Mesothelial cell of epicardium (in vitro differentiated cells): ENCODE data around the gene TGIF1. TPM values are rescaled to one million over a fixed set of nuclear protein-coding genes. Genes with fewer than 3 reads are reported as not detected.
A peak's percentile ranks its signal among the peaks of the same experiment; 100 is the strongest.

ENCODE experiments used
- DNase-seq, 2 experiments: peaks; one replicate each; pipeline ENCODE4 v3.0.0; 2021; ENCODE audit warnings: low spot score in 2 of 2; ENCODE audit not compliant: unreplicated experiment in 2 of 2
- H3K27ac Mint-ChIP-seq: 2 replicates; pipeline ENCODE4 v1.8.0; 2021; ENCODE audit warnings: mixed read lengths
- H3K27me3 Mint-ChIP-seq: 2 replicates; pipeline ENCODE4 v1.8.0; 2021; ENCODE audit warnings: low read depth, mixed read lengths
- H3K36me3 Mint-ChIP-seq: 2 replicates; pipeline ENCODE4 v1.8.0; 2021; ENCODE audit warnings: mixed read lengths
- H3K4me1 Mint-ChIP-seq: 2 replicates; pipeline ENCODE4 v1.8.0; 2021; ENCODE audit warnings: mixed read lengths
- H3K4me3 Mint-ChIP-seq: 2 replicates; pipeline ENCODE4 v1.8.0; 2021; ENCODE audit warnings: mild to moderate bottlenecking, moderate library complexity, mixed read lengths
- H3K9me3 Mint-ChIP-seq: 2 replicates; pipeline ENCODE4 v1.8.0; 2021; ENCODE audit warnings: mixed read lengths
- CTCF ChIP-seq: fragments of 200-600 bp; sonication (generic); IDR thresholded peaks from one replicate; pipeline ENCODE4 v1.5.0; 2021; ENCODE audit warnings: antibody characterized with exemption; ENCODE audit not compliant: unreplicated experiment
- total RNA-seq: library from RNA; stranded (reverse); gene quantifications from 3 replicates; pipeline ENCODE4 v1.2.1, GENCODE V29; 2021

TGIF1 gene
- total RNA-seq, 1 donor from 2014 or later: 96.6 TPM

- DNase-seq: no peak
- TF ChIP-seq CTCF: no peak
- H3K4me3 Mint-ChIP-seq: peak overlapping the region; percentile 78
- H3K4me1 Mint-ChIP-seq: peaks cover 11% of the 10 kb centered on the region
- H3K9me3 Mint-ChIP-seq: no peaks in the 10 kb centered on the region
- H3K36me3 Mint-ChIP-seq: no peaks in the 10 kb centered on the region
- peaks cover 19% of the 10 kb centered on the region for H3K27me3 Mint-ChIP-seq
- peak overlapping the region; percentile 75 for H3K27ac Mint-ChIP-seq
Observed at GRCh38 chr18:3499501-3499900, 49.5 kb downstream of the TGIF1 start.

GRCh38 chr18:3500016-3500415 lies 50.0 kb downstream of the TGIF1 start:
- Mint-ChIP-seq H3K27me3 (peaks cover 19% of the 10 kb centered on the region), H3K27ac (no peak overlapping the region), H3K4me3 (no peak overlapping the region), H3K36me3 (no peaks in the 10 kb centered on the region), H3K9me3 (no peaks in the 10 kb centered on the region), H3K4me1 (peaks cover 11% of the 10 kb centered on the region)
- DNase-seq: no peak
- TF ChIP-seq CTCF: no peak

- Mint-ChIP-seq H3K9me3 (no peaks in the 10 kb centered on the region), H3K27me3 (peaks cover 18% of the 10 kb centered on the region), H3K4me3 (no peak overlapping the region), H3K4me1 (peaks cover 11% of the 10 kb centered on the region), H3K27ac (no peak overlapping the region), H3K36me3 (no peaks in the 10 kb centered on the region)
- no peak for DNase-seq
- no peak for TF ChIP-seq CTCF
Observed at GRCh38 chr18:3502650-3503049, 52.7 kb downstream of the TGIF1 start.

- no peak overlapping the region for H3K27ac Mint-ChIP-seq
Observed at GRCh38 chr18:3504637-3505036, 54.7 kb downstream of the TGIF1 start.

DNA sequence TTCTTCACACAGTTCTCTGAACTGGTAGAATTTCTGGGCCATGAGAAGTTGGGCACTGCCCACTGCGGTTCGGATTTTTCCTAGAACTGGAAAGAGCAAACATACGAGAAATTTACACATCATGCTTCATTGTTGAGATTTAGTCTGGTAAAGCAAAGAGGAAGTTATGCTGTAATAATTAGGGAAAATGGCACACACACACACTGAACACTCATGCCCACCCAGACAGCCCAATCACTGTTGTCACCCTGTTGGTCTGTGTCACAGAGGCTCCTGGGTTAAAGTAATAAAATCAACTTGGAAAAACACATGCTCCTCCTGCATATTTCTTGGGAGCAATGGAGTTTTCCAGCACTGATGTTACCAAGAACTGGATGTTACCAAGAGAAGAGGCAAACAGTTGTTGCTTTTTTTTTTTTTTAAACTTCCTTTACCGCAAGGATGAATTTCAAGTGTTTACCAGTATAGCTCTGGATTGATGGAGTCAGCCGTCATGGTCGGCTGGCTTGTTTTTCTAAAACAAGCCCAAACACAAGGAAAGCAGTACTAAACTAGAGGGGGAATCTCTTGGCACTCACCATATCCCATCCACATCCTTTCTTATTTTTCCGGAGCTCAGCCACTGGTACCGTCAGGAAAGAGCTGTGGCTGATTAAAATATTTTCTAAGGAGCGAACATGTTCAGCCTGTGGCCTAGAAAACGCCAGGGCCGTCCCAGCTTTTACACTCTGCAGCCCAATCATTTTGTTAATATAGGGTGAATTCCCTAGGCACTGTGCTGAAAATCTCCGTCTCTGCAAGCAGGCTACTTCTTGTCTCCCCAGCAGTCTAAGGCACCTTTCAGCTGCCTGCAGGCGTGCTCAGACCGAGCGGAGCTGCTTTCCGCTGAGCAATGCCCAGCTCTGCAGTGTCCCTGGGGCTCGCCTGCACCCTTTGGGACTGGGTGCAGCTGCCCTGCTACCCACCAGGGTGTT lies 58.9 kb downstream of the TGIF1 start:
- no peak for DNase-seq
- no peaks in the 10 kb centered on the region for H3K36me3 Mint-ChIP-seq
- H3K27ac Mint-ChIP-seq: no peak overlapping the region
- no peaks in the 10 kb centered on the region for H3K9me3 Mint-ChIP-seq
- peaks cover 16% of the 10 kb centered on the region for H3K4me1 Mint-ChIP-seq
- no peak for TF ChIP-seq CTCF
- H3K4me3 Mint-ChIP-seq: no peak overlapping the region
- no peaks in the 10 kb centered on the region for H3K27me3 Mint-ChIP-seq

More at GRCh38 chr18:3504637-3505036, 54.7 kb downstream of the TGIF1 start:
- DNase-seq: no peak
- TF ChIP-seq CTCF: no peak
- H3K4me3 Mint-ChIP-seq: no peak overlapping the region
- H3K4me1 Mint-ChIP-seq: peaks cover 17% of the 10 kb centered on the region
- H3K36me3 Mint-ChIP-seq: no peaks in the 10 kb centered on the region
- H3K9me3 Mint-ChIP-seq: no peaks in the 10 kb centered on the region
- peaks cover 5% of the 10 kb centered on the region for H3K27me3 Mint-ChIP-seq

Other genes starting within 250 kb of the TGIF1 start
- gene MYOM1, start 230.2 kb upstream of the TGIF1 start, total RNA-seq: 1.2 to 2.8 TPM (median 2.1 TPM) in 3 replicates
- 217 to 222 TPM (median 220 TPM) in 3 replicates for gene MYL12A, start 202.4 kb upstream of the TGIF1 start, total RNA-seq
- gene MYL12B, start 188.0 kb upstream of the TGIF1 start, total RNA-seq: 195 to 225 TPM (median 215 TPM) in 3 replicates